Thoracic aorta endothelial cell (primary cell): ENCODE data around the gene SLC22A8. TPM values are rescaled to one million over a fixed set of nuclear protein-coding genes. Genes with fewer than 3 reads are reported as not detected.

ENCODE experiments used
- total RNA-seq: library from RNA; depleted of rRNA; stranded (reverse); fragments of >200 nt; gene quantifications from 2 replicates; pipeline ENCODE4 v1.2.3, GENCODE V29; 2012

Gene SLC22A8
- not detected in 2 replicates for total RNA-seq

GRCh38 chr11:63015521-63016215 lies at the start of gene SLC22A8:
Gene SLC22A8 (minus strand): TSS chr11:63015841. CDS start chr11:63014958, 883 bp downstream.

GRCh38 chr11:62984451-62984991 lies 31.1 kb downstream of the SLC22A8 start, which contains the start of gene SLC22A6:
Gene SLC22A6 (minus strand): TSS chr11:62984967. CDS start chr11:62984690, 277 bp downstream.

Other genes with a start within 250 kb of the SLC22A8 start
- gene TAF6L, start 244.4 kb downstream of the SLC22A8 start, total RNA-seq: 16.2 and 19.7 TPM in 2 replicates
- gene TMEM179B, start 228.4 kb downstream of the SLC22A8 start, total RNA-seq: 28.4 and 31.9 TPM in 2 replicates
- 8.9 and 10.1 TPM in 2 replicates for gene TMEM223, start 223.8 kb downstream of the SLC22A8 start, total RNA-seq
- 47.5 and 52.9 TPM in 2 replicates for gene NXF1, start 210.4 kb downstream of the SLC22A8 start, total RNA-seq
- 28.1 TPM in 2 replicates for gene STX5, start 183.8 kb downstream of the SLC22A8 start, total RNA-seq
- gene TEX54, start 183.0 kb downstream of the SLC22A8 start, total RNA-seq: not detected in 2 replicates
- gene WDR74, start 176.3 kb downstream of the SLC22A8 start, total RNA-seq: 38.7 and 44.7 TPM in 2 replicates
- gene SLC3A2, start 134.9 kb downstream of the SLC22A8 start, total RNA-seq: 128 and 158 TPM in 2 replicates
- gene CHRM1, start 94.5 kb downstream of the SLC22A8 start, total RNA-seq: not detected in 2 replicates
- not detected in 2 replicates for gene SLC22A6, start 30.9 kb downstream of the SLC22A8 start, total RNA-seq
- not detected in 2 replicates for gene SLC22A24, start 128.4 kb upstream of the SLC22A8 start, total RNA-seq
- gene SLC22A25, start 227.8 kb upstream of the SLC22A8 start, total RNA-seq: not detected in 2 replicates